Ovary (tissue), 3 donors: ENCODE measurements around the gene CPLANE1.

Experiments
- CTCF ChIP-seq, 3 donors: fragments of 450-650 bp in 2 of 3; fragments of 200-600 bp in 1 of 3; IDR thresholded peaks; one replicate each; pipeline versions ENCODE4 v1.5.1 to v1.8.0; 2016 to 2022; ENCODE audit warnings: antibody characterized with exemption in 3 of 3, mild to moderate bottlenecking in 1 of 3
- POLR2A ChIP-seq: fragments of 450-650 bp; IDR thresholded peaks from one replicate; pipeline ENCODE4 v1.6.1; 2017; ENCODE audit warnings: antibody characterized with exemption, mild to moderate bottlenecking, moderate library complexity
- donor health status: DM: no; HTN: no; CAD: no.

GRCh38 chr5:37075399-37075950 is 173.7 kb downstream of the CPLANE1 start:
- no peak for TF ChIP-seq CTCF (IDR thresholded peaks at IDR 0.05)
- TF ChIP-seq POLR2A, result no peak
